Inferior parietal cortex (tissue), 1 donor: Measurements from ENCODE around the gene LTBP4.
"Not testable (repeated sequence)": the region's sequence is repeated elsewhere in the genome, so short reads cannot be mapped to it uniquely, and the experiment has no call there.

Experiments used
- DNase-seq: peaks from one replicate; pipeline ENCODE4 v3.0.0-alpha.2; 2016; ENCODE audit errors: extremely low spot score

The LTBP4 gene

DNA sequence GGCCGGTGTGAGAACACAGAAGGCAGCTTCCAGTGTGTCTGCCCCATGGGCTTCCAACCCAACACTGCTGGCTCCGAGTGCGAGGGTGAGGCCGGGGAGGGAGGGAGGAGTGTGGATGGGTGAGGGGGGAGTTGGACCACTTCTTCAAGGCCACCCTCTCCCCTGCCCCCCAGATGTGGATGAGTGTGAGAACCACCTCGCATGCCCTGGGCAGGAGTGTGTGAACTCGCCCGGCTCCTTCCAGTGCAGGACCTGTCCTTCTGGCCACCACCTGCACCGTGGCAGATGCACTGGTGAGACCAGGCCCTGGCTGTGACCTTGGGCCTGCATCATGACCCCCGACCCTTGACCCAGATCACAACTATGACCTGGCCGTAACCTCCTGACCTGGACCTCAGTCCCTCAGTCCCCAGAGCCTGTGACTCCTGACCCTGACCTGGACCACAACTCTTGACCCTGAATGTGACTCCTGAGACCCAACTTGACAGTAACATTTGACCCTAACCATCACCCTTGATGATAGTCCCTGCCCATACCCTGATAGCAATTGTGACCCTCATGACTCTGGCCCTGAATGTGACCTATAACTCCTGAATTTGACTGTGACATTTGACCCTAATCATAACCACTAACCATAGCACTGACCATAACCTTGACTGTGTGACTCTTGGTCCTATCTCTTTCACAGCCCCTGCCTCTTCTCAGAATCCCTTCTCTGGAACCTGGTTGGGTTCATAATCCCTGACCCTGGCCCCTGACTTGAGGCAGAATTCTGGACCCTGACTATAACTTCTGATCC is 10.9 kb downstream of the LTBP4 start:
- DNase-seq = no peak

DNA sequence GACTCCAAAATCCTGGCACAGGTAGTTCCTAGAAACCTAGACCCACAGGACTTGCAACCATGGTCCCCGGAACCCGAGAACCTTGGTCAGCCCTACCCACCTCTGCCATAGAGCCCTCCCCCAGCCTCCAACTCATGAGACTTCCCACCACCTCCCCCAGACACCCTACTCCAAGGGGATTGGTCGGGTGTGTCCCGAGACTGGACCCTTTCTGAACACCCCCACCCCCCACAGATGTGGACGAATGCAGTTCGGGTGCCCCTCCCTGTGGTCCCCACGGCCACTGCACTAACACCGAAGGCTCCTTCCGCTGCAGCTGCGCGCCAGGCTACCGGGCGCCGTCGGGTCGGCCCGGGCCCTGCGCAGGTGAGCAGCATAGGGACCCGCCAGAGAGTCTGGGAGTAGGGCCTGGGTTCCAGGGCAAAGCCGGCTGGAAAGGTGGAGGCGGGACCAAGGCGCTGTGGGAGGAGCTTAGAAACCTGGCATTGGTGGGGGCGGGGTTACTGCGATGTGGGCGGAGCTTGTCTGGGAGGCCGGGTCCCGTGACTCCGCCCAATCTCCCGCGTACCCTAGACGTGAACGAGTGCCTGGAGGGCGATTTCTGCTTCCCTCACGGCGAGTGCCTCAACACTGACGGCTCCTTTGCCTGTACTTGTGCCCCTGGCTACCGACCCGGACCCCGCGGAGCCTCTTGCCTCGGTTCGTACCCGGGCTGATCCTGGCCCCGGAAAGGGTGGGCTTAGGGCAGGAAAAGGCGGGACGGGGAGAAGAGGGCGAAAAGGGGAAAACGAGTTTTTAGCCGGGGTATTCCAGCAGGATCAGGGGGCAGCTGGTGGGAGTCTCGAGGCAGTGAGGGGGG is 11.9 kb downstream of the LTBP4 start:
- no peak for DNase-seq

DNA sequence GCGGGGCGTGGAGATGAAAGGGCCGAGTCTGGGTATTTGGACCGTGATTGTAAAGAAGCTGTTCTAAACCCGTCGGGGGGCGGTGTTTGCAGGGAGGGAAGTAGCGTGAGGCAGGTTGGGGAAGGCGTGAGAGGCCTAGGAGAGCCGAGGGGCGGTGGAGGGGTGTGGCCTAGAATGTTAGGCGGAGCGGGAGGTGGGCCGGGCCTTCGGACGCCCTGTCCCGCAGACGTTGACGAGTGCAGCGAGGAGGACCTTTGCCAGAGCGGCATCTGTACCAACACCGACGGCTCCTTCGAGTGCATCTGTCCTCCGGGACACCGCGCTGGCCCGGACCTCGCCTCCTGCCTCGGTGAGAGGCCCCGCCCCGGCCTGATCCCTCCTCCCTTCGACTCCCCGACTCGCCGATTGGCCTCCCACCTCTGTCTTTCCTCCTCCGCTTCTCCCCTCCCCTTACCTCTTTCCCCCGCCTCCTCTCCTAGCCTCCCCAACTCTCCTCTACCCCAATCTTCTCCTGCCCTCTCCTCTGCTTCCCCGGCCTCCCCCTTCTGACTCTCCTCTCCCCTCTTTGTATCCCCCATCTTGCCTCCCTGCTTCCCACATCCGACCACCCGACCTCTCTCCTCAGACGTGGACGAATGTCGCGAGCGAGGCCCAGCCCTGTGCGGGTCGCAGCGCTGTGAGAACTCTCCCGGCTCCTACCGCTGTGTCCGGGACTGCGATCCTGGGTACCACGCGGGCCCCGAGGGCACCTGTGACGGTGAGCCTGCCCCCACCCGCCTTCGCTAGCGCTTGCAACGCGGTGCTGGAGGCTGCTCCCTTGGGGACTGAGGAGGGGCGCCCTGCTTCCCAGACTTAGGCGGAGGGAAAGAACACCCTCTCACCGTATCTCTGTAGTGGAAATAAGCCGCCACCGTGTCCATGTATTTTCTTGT is 12.8 kb downstream of the LTBP4 start:
- DNase-seq = no peak

- DNase-seq = no peak
Observed at GRCh38 chr19:40614622-40615411, 13.6 kb downstream of the LTBP4 start.

- no peak for DNase-seq
Observed at GRCh38 chr19:40616178-40616577, 15.0 kb downstream of the LTBP4 start.

DNA sequence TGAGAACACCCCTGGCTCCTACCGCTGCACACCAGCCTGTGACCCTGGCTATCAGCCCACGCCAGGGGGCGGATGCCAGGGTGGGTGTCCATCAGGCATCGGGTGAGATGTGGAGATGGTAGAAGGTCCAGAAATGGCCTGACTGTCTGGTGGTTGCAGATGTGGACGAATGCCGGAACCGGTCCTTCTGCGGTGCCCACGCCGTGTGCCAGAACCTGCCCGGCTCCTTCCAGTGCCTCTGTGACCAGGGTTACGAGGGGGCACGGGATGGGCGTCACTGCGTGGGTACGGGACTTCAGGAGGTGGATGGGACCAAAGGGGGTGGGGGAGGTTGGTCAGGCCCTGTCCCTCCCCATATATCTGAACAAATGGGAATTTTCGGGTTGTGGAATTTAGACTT is 15.8 kb downstream of the LTBP4 start:
- DNase-seq = no peak

- DNase-seq = no peak
Observed at GRCh38 chr19:40617961-40618360, 16.8 kb downstream of the LTBP4 start.

DNA sequence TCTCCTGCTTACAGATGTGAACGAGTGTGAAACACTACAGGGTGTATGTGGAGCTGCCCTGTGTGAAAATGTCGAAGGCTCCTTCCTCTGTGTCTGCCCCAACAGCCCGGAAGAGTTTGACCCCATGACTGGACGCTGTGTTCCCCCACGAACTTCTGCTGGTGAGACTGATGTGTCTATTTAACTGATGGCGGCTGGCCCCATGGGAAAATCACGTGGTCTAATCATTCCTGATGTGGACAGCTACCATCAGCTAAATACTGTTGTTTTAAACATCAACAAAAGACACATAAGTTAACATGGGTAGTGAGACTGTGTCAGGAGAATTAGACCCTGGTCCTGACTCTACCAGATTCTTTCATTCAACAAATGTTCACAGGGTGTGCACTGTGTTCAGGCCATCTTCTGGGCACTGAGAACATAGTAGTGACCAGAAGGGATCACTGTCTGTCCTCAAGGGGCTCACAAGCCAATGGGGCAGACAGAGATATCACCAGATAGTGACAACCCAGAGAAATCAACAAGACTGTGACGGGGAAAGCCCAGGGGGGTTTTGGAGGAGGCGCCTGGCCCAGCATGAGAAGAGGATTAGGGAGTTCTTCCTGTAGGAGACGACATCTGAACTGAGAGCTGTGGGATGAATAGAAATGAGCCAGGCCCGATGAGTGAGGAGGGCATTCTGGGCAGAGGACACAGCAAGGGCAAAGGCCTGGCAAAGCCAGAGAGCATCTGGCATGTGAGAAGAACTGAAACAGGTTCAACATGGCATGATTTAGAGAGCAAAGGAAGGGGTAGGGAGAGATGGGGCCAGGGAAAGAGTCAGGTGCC is 18.4 kb downstream of the LTBP4 start:
- DNase-seq = no peak

- DNase-seq = no peak
Observed at GRCh38 chr19:40620161-40620485, 19.0 kb downstream of the LTBP4 start.

DNA sequence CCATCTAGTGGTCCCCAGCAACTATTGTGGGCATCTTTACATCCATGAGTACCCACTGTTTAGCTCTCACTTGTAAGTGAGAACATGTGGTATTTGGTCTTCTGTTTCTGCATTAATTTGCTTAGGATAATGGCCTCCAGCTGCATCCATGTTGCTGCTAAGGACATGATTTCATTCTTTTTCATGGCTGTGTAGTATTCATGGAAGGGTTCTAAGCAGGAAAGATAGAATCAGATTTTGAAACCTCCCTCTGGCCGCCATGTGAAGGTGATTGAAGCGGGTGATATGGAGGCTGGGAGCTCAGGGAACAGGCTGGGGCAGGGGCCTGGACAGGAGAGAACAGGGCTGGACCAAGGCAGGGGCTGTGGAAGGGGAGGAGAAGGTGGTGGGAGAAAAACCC is 20.1 kb downstream of the LTBP4 start:
- no peak for DNase-seq

- DNase-seq = no peak
Observed at GRCh38 chr19:40621966-40622772, 21.0 kb downstream of the LTBP4 start.

DNA sequence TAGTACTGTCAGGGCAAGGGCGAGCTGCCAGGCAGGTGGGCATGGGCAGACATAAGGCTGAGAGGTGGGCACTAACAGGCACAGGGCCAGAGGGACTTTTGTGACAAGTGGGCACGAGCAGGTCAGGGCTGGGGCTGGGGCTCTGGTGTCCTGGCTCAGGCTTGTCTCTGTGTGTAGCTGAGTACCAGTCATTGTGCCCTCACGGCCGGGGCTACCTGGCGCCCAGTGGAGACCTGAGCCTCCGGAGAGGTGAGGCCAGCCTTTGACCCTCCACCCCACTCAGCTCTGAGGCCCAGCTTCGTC is 21.6 kb downstream of the LTBP4 start:
- DNase-seq = no peak

GRCh38 chr19:40623403-40624251 is 22.5 kb downstream of the LTBP4 start:
- DNase-seq = no peak

DNA sequence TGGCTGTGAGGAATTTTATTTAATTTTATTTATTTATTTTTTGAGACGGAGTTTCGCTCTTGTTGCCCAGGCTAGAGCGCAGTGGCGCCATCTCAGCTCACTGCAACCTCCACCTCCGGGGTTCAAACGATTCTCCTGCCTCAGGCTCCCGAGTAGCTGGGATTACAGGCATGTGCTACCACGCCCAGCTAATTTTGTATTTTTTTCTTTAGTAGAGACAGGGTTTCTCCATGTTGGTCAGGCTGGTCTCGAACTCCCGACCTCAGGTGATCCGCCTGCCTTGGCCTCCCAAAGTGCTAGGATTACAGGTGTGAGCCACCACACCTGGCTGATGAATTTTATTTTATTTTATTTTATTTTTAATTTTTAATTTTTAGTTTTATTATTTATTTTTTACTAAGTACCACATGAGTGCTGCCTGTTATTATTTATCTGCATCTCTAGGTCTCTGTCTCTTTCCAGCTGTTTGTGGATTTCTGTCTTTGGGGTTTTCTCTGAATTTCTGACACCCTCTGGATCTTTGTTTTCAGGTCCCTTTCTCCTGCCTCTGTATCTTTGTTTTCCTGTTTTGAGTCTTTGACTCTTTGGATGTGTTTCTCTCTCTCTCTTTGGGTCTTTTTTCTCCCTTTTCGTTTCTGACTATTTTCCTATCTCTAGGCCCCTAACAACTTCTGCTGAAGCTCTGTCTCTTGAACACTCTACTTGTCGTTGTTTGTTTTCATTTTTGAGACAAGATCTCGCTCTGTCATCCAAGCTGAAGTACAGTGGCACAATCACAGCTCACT is 23.4 kb downstream of the LTBP4 start:
- DNase-seq = not testable (repeated sequence)

DNA sequence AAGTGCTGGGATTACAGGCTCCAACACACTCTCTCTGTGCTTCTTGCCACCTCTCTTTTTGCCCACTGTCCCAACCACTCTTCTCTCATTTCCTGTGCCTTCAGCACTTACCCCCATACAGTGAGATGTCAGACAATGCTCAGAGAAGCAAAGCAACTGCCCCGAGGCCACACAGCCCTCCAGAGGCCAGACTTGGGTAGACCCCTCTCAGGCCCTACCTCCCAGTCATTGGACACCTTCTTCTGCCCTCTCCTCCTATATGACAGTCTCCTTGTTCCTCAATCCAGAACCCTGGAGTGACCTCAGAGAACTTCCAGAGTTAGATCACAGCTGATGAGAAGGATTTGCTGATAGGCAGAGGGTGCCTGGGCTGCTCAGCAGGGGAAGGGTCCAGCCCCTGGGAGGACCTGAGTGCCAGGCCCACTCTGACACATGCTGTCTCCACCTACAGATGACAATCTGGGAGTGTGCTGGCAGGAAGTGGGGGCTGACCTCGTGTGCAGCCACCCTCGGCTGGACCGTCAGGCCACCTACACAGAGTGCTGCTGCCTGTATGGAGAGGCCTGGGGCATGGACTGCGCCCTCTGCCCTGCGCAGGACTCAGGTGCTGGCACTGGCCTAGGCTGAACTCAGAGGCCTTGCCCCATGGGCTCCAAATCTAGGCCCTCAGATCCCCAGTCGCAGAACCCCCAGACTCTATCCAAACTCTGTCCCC is 24.4 kb downstream of the LTBP4 start:
- DNase-seq = no peak

DNA sequence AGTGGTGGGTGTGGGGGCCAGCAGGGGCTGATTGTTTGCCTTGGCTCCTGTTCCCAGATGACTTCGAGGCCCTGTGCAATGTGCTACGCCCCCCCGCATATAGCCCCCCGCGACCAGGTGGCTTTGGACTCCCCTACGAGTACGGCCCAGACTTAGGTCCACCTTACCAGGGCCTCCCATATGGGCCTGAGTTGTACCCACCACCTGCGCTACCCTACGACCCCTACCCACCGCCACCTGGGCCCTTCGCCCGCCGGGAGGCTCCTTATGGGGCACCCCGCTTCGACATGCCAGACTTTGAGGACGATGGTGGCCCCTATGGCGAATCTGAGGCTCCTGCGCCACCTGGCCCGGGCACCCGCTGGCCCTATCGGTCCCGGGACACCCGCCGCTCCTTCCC is 25.7 kb downstream of the LTBP4 start:
- no peak for DNase-seq
